ENCODE measurements around the gene KLC3.

The KLC3 gene

GRCh38 chr19:45376045-45376724 is 35.6 kb downstream of the KLC3 start:
- DNase-seq (ENCODE audit: low spot score), result peak; percentile 57

- DNase-seq (ENCODE audit: low spot score), result no peak
Measured at GRCh38 chr19:45380107-45380506, 39.6 kb downstream of the KLC3 start.

- DNase-seq (ENCODE audit: low spot score), result no peak
Measured at GRCh38 chr19:45382426-45382825, 41.9 kb downstream of the KLC3 start.

- DNase-seq (ENCODE audit: low spot score), result no peak
Measured at GRCh38 chr19:45385392-45386221, 45.1 kb downstream of the KLC3 start.

GRCh38 chr19:45391346-45391745 is 50.8 kb downstream of the KLC3 start:
- no peak for DNase-seq (ENCODE audit: low spot score)

- no peak for DNase-seq (ENCODE audit: low spot score)
Measured at GRCh38 chr19:45391871-45392665, 51.5 kb downstream of the KLC3 start.

GRCh38 chr19:45395821-45396617 is 55.5 kb downstream of the KLC3 start:
- no peak for DNase-seq (ENCODE audit: low spot score)

- DNase-seq (ENCODE audit: low spot score), result no peak
Measured at GRCh38 chr19:45400192-45400591, 59.6 kb downstream of the KLC3 start.
